GDM1 (cell line): ENCODE measurements around the gene OR52E2.

Experiments used
- DNase-seq: peaks from one replicate; lab custom pipeline; 2025; lab: John Stamatoyannopoulos, UW

The OR52E2 gene

GRCh38 chr11:5011254-5011653 is 48.2 kb downstream of the OR52E2 start:
- no peak for DNase-seq
